Activated CD8-positive, alpha-beta memory T cell treated with anti-CD3 and anti-CD28 coated beads for 36 hours (primary cell): ENCODE results near the gene CHD1L. TPM values are rescaled to one million over a fixed set of nuclear protein-coding genes. Genes with fewer than 3 reads are reported as not detected.
"Not testable (repeated sequence)": the region's sequence is repeated elsewhere in the genome, so short reads cannot be mapped to it uniquely, and the experiment has no call there.

ENCODE experiments used
- CTCF ChIA-PET: fragments of 350-600 bp; sonication (Branson Sonifier 250); formaldehyde crosslinking; loops from one replicate; lab custom pipeline; 2021; ENCODE audit warnings: antibody characterized with exemption; lab: Charles Lee
- POLR2A ChIA-PET: fragments of 350-600 bp; sonication (Branson Sonifier 250); formaldehyde crosslinking; loops from one replicate; lab custom pipeline; 2021; ENCODE audit warnings: antibody characterized with exemption; lab: Charles Lee
- total RNA-seq, 2 experiments: library from RNA; stranded (reverse); gene quantifications; one replicate each; pipeline ENCODE4 v1.2.3, GENCODE V29; 2021

The CHD1L gene
- total RNA-seq, 2 experiments from 2014 or later = 67.9 to 69.6 TPM

- POLR2A ChIA-PET = no interaction called here
- CTCF ChIA-PET = no interaction called here
Measured at GRCh38 chr1:147246910-147247655, 4.6 kb downstream of the CHD1L start.

GRCh38 chr1:147247656-147248238 is 5.3 kb downstream of the CHD1L start:
- ChIA-PET POLR2A (no interaction called here), CTCF (no interaction called here)

DNA sequence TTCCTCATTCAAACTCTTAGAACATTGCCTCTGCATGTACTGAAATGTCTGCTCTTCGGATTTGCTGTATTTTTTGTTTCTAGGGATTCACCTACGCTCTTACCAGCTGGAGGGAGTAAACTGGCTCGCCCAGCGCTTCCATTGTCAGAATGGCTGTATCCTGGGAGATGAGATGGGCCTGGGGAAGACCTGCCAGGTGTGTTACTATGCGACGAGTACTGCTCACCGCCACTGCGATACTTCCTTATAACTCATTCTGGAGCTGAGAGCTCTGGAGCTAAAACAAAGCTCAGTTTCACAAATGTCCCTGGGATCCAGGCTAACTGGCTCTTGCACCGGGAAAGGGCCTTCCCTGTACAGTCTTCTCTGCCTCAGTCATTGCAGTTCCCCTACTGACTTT is 10.1 kb downstream of the CHD1L start:
- ChIA-PET POLR2A (no interaction called here), CTCF (interaction anchor here (2.6 kb wide), 1 partner anchor 9 kb away, joined by 11 read pairs; the partner anchor contains the start of gene CHD1L)

- POLR2A ChIA-PET = no interaction called here
- CTCF ChIA-PET = no interaction called here
Measured at GRCh38 chr1:147260956-147261355, 18.5 kb downstream of the CHD1L start.

DNA sequence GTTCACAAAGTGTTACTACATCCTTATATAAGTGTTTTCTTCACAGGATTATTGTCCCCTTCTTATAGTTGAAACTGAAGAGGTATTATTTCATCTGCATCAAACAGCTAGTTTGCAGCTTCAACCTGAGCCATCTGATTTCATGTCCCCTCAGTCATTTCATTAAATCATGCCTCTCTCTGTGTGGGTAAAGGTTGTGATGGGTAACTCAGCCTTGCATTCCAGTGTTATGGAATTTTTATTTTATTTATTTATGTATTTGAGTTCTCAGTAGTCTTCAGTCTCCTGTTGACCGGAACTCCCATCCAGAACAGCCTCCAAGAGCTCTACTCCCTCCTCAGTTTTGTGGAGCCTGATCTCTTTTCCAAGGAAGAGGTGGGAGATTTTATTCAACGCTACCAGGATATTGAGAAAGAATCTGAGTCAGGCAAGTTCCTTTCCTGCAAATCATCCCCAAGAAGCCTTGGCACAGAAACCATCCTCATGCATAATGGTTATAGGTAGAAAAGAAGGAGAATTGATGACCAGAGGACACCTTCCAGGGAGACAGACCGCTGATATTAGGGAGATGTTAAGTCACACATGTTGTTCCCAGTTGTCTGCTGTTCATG is 21.8 kb downstream of the CHD1L start:
- POLR2A ChIA-PET = no interaction called here

DNA sequence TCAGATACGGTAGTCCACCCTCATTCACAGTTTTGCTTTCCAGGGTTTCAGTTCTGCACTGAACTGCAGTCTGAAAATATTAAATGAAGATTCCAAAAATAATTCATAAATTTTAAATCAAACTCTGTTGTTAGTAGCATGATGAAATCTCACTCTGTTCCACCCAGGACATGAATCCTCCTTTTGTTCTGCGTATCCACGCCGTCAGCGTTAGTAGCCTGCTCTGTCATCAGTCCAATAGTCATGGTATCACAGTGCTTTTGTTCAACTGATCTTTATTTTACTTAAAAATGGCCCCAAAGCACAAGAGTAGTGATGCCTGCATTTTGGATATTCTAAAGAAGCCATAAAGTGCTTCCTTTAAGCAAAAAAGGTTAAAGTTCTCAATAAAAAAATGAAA is 23.9 kb downstream of the CHD1L start:
- CTCF ChIA-PET = no interaction called here
- POLR2A ChIA-PET = no interaction called here

More for the DNA sequence above, 21.8 kb downstream of the CHD1L start:
- CTCF ChIA-PET = no interaction called here

- ChIA-PET POLR2A (no interaction called here), CTCF (no interaction called here)
Measured at GRCh38 chr1:147267711-147268110, 25.2 kb downstream of the CHD1L start.

- ChIA-PET POLR2A (no interaction called here), CTCF (no interaction called here)
Measured at GRCh38 chr1:147270721-147271120, 28.2 kb downstream of the CHD1L start.

- POLR2A ChIA-PET = interaction anchor here (0.6 to 0.7 kb wide), 2 partner anchors 20 to 111 kb away, joined by 3 to 6 read pairs; no protein-coding TSS in a partner anchor
- CTCF ChIA-PET = interaction anchor here (0.6 kb wide), 1 partner anchor 27 kb away, joined by 3 read pairs; no protein-coding TSS in a partner anchor
Measured at GRCh38 chr1:147272042-147272441, 29.6 kb downstream of the CHD1L start.

DNA sequence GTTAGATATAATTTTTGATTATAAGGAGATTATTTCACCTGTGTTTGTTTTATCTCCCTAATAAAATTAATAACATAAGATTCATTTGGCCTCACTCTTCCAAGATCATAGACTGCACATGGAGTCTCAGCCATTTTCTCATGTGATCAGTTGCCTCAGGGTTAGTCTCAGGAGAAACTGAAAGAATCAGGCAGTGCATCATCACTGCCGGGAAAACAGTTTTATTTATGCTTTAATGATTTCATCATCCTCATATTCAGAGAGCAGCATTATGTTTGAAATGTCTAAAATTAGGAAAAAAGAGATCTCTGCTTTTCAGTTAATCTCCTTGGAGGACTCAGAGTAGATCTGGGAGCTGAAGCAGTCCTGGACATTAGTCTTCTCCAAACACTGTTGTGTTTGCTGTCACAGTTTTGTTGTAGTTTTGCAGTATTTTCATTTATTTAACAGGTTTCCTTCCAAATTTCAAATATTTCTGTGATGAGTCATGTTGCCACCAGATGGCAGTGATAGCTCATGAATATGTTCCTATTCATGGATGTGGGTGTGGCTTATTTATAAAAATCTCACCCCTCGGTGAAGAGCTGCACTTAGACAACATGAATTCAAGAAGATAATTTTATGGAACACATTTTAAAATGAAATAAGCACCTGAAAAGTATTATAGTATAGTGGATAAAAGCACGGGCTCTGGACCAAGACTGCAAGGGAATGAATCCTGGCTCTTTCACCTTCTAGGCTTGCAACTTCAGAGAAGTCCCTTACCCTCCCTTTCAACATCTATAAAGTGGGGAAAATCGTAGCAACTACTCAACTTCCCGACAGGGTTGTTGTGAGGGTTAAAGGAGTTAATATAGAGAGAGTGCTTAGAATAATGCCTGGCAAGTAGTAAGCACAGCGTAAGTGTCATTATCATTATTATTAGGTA is 31.2 kb downstream of the CHD1L start:
- ChIA-PET POLR2A (no interaction called here), CTCF (interaction anchor here (0.5 to 1.5 kb wide), 4 partner anchors 111 to 401 kb away, joined by 3 to 6 read pairs (median 4); no protein-coding TSS in a partner anchor)

DNA sequence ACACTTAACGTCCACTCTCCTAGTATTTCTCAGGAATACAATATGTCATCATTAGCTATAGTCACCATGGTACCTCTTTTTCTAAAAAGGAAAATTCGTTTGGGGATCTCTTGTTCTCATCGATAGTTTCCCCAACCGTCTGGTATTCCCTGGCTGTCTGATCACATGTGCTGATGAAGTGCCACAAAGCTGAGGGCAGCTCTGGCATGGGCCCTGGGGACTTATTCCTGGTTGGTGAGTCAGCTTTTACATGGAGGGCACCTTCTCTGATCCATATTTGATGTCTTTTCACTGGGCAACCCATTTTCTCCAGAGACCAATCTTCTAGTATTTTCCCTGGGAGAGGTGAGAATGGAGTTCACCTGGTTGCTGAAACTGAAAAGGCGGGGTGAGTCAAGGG is 39.5 kb downstream of the CHD1L start:
- POLR2A ChIA-PET = no interaction called here
- CTCF ChIA-PET = no interaction called here

DNA sequence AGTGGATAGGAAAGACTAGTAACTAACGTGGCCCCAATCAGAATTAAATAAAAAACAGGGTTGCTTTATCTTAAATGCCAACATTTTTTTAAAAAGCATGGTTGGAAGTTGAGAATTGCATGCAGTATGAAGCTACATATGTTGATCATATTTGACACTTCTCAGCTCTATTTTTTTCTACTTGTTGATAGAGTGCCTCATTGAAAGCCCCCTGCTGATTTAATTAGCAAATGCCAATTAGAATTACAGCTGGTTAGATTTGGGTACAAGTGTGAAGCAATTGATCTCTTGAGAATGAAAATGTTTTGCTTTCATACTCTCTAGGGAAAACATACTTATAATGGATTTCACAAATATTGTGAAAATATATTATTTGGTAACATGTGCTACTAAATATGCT is 40.5 kb downstream of the CHD1L start:
- POLR2A ChIA-PET = no interaction called here
- CTCF ChIA-PET = no interaction called here

GRCh38 chr1:147287133-147287865 is 44.8 kb downstream of the CHD1L start:
- CTCF ChIA-PET = no interaction called here
- POLR2A ChIA-PET = no interaction called here

DNA sequence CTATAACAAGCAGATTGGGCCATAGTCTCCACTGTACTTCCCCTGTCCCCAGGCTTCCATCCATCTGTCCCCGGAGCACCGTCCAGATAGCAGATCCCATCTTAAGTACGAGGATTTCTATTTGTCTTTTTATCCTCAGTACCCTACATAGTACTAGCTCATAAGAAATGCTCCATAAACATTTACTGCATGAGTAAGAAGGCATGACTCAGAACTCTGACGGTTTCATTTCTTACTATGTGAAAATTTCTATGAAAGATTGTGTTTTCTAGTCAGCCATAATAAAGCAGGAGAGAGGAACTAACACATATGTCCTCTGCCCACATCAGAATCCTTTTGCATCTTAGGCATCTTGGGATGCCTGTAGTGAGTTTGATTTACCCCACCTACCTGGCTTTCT is 49.5 kb downstream of the CHD1L start:
- ChIA-PET CTCF (no interaction called here), POLR2A (interaction anchor here (0.7 kb wide), 1 partner anchor 20 kb away, joined by 3 read pairs; no protein-coding TSS in a partner anchor)

- ChIA-PET POLR2A (no interaction called here), CTCF (no interaction called here)
Measured at GRCh38 chr1:147292631-147293251, 50.3 kb downstream of the CHD1L start.

DNA sequence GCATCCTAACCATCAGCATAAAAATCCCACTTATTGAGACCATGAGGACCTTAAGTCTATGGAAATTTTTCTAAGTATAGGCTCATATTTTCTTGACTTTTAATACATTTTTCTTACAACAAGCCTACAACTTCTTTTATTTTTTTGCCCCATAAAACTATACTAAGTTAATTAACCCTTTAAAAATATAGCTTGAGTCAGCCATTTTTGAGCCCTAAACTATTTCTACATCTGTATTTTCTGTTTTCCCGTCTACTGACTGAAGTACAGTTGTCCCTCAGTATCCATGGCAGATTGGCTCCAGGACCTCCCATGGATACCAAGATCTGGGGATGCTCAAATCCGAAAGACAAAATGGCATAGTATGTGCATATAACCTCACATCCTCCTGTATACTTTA is 55.0 kb downstream of the CHD1L start:
- POLR2A ChIA-PET = no interaction called here
- CTCF ChIA-PET = no interaction called here

DNA sequence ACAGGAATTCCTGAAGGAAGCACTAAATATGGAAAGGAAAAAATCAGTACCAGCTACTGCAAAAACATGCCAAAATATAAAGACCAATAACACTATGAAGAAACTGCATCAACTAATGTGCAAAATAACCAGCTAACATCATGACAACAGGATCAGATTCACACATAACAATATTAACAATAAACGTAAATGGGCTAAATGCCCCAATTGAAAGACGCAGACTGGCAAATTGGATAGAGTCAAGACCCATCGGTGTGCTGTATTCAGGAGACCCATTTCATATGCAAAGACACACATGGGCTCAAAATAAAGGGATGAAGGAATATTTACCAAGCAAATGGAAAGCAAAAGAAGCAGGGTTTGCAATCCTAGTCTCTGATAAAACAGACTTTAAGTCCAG is 63.3 kb downstream of the CHD1L start:
- POLR2A ChIA-PET, CTCF ChIA-PET: not testable (repeated sequence)

DNA sequence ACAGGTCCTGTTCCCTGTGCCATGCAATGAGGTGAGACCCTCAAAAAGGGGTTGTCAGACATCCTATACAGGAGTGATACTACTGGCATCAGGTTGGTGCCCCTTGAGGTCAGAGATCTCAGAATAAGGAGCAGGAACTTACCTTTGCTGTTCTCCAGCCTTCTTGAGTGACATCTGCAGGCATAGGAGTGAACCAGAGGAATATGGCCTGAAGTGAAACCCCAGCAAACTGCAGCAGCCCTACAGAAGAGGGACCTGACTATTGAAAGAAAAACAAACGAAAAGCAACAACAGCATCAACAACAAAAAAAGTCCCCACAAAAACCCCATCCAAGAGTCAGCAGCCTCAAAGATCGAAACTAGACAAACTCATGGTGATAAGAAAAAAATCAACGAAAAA is 74.5 kb downstream of the CHD1L start:
- ChIA-PET CTCF (no interaction called here), POLR2A (no interaction called here)
